AG09319 (cell line): Measurements from ENCODE around the gene PCDHGA1.
"Not testable (repeated sequence)": the region's sequence is repeated elsewhere in the genome, so short reads cannot be mapped to it uniquely, and the experiment has no call there.

Experiments
- DNase-seq: peaks from one replicate; pipeline ENCODE4 v3.0.0-alpha.2; 2010; ENCODE audit warnings: low read depth; ENCODE audit errors: extremely low read depth
- CTCF ChIP-seq: IDR thresholded peaks from 2 replicates; pipeline ENCODE4 v1.5.1; 2011; ENCODE audit warnings: low read depth, mild to moderate bottlenecking, inconsistent platforms, low read length, moderate library complexity

The PCDHGA1 gene

DNA sequence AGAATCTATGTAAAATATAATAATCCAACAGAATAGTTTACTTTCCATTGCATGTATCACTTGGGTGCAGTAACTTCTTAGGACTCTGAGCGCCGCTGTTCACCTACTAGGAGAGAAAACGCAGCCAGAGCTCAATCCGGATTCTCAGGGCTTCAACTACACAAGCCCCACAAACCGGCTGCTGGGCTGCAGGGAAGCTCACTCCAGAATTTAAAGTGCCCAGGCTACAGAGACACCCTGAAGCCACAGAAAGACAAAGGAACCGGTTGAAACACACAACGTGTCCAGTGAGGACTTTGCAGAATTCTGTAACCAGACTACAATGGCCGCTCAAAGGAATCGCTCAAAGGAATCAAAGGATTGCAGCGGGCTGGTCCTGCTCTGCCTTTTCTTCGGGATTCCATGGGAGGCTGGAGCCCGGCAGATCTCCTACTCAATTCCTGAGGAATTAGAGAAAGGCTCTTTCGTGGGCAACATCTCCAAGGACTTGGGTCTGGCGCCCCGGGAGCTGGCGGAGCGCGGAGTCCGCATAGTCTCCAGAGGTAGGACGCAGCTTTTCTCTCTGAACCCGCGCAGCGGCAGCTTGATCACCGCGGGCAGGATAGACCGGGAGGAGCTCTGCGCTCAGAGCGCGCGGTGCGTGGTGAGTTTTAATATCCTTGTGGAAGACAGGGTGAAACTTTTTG lies 82.7 kb downstream of the PCDHGA1 start, which contains the start of gene PCDHGA10:
Gene PCDHGA10, plus strand, starts transcription at position 134 of the 686 bp plus-strand sequence. Its CDS starts 189 bp downstream, at position 323.
- TF ChIP-seq CTCF, result peak; percentile 73
- peak; percentile 42 for DNase-seq

- no peak for DNase-seq
- no peak for TF ChIP-seq CTCF
These were observed 83.3 kb downstream of the PCDHGA1 start for GRCh38 chr5:141413540-141414069.

DNA sequence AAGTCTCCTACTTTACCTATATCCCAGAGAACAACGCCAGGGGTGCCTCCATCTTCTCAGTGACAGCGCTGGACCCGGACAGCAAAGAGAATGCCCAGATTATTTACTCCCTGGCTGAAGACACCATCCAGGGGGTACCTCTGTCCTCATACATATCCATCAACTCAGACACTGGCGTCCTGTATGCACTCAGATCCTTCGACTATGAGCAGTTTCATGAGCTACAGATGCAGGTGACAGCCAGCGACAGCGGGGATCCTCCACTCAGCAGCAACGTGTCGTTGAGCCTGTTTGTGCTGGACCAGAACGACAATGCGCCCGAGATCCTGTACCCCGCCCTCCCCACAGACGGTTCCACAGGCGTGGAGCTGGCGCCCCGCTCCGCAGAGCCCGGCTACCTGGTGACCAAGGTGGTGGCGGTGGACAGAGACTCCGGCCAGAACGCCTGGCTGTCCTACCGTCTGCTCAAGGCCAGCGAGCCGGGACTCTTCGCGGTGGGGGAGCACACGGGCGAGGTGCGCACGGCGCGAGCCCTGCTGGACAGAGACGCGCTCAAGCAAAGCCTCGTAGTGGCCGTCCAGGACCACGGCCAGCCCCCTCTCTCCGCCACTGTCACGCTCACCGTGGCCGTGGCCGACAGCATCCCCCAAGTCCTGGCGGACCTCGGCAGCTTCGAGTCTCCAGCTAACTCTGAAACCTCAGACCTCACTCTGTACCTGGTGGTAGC lies 84.4 kb downstream of the PCDHGA1 start:
- not testable (repeated sequence) for DNase-seq

DNA sequence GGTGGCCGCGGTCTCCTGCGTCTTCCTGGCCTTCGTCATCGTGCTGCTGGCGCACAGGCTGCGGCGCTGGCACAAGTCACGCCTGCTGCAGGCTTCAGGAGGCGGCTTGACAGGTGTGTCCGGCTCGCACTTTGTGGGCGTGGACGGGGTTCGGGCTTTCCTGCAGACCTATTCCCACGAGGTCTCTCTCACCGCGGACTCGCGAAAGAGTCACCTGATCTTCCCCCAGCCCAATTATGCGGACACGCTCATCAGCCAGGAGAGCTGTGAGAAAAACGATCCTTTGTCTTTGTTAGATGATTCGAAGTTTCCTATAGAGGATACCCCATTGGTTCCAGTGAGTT lies 84.9 kb downstream of the PCDHGA1 start:
- DNase-seq, result not testable (repeated sequence)

DNA sequence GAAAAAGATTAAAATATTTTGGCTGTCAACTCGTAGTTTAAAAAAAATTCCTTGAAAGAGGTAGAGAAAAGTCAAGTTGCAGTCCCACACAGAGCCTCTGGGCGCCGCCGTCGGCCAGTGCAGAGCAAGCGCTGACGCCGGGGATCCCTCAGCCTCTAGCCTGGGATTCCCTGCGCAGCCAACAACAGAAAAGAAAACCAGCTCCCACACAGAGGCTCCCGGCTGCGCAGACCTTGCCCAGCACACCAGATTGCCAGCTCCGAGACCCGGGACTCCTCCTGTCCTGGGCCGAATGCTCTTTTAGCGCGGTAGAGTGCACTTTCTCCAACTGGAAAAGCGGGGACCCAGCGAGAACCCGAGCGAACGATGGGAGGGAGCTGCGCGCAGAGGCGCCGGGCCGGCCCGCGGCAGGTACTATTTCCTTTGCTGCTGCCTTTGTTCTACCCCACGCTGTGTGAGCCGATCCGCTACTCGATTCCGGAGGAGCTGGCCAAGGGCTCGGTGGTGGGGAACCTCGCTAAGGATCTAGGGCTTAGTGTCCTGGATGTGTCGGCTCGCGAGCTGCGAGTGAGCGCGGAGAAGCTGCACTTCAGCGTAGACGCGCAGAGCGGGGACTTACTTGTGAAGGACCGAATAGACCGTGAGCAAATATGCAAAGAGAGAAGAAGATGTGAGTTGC lies 87.3 kb downstream of the PCDHGA1 start, which contains the start of gene PCDHGB7:
Gene PCDHGB7, plus strand, starts transcription at position 184 of the 679 bp plus-strand sequence. Its CDS starts 183 bp downstream, at position 367.
- peak; percentile 75 for TF ChIP-seq CTCF
- DNase-seq, result peak; percentile 57

DNA sequence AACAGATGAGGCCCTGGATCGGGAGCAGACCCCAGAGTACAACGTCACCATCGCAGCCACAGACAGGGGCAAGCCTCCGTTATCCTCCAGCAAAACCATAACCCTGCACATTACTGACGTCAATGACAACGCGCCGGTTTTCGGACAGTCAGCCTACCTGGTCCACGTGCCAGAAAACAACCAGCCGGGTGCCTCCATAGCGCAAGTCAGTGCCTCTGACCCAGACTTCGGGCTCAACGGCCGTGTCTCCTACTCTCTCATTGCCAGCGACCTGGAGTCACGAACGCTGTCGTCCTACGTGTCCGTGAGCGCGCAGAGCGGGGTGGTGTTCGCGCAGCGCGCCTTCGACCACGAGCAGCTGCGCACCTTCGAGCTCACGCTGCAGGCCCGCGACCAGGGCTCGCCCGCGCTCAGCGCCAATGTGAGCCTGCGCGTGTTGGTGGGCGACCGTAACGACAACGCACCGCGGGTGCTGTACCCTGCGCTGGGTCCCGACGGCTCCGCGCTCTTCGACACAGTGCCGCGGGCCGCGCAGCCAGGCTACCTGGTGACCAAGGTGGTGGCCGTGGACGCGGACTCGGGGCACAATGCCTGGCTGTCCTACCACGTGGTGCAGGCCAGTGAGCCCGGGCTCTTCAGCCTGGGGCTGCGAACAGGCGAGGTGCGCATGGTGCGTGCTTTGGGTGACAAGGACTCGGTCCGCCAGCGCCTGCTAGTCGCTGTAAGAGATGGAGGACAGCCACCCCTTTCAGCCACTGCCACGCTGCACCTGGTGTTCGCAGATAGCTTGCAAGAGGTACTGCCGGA lies 89.0 kb downstream of the PCDHGA1 start:
- no peak for DNase-seq
- no peak for TF ChIP-seq CTCF

DNA sequence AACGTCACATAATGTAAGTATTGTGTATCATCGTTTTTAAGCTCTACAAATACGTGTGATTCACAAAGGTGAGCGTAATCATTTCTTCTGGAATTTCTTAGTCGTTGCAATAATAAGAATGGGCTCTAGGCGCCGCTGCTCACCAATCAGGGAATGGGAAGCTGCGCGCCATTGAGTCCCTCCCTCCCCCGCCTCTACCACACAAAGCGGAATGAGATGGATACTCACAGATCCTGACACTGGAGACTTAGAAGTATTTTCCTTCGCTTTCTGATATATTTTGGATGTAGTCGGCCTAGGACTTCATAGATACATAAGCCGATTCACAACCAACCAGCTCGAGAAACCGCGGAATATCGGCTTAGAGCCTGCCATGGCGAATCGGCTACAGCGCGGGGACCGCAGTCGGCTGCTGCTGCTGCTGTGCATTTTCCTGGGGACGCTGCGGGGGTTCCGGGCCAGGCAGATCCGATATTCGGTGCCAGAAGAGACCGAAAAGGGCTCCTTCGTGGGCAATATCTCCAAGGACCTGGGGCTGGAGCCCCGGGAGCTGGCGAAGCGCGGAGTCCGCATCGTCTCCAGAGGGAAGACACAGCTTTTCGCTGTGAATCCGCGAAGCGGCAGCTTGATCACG lies 90.7 kb downstream of the PCDHGA1 start, which contains the start of gene PCDHGA11:
Gene PCDHGA11, plus strand, starts transcription at position 197 of the 634 bp plus-strand sequence. Its CDS starts 177 bp downstream, at position 374.
- DNase-seq, result peak; percentile 22
- TF ChIP-seq CTCF, result peak; percentile 41
